ENCODE results near the gene PCDH15.
"Not testable (repeated sequence)": the region's sequence is repeated elsewhere in the genome, so short reads cannot be mapped to it uniquely, and the experiment has no call there.

The PCDH15 gene

GRCh38 chr10:54531296-54531695 is 269.7 kb downstream of the PCDH15 start:
- TF ChIP-seq CTCF (conservative IDR thresholded peaks at IDR 0.05; ENCODE audit: low read depth, low read length): no peak
- H3K4me3 ChIP-seq (ENCODE audit: low read length): no peak overlapping the region
- DNase-seq (ENCODE audit: low read depth): no peak

GRCh38 chr10:54530299-54530698 is 270.7 kb downstream of the PCDH15 start:
- no peak overlapping the region for H3K4me3 ChIP-seq (ENCODE audit: low read length)
- DNase-seq (ENCODE audit: low read depth): no peak
- TF ChIP-seq CTCF (conservative IDR thresholded peaks at IDR 0.05; ENCODE audit: low read depth, low read length): no peak

GRCh38 chr10:54525816-54526215 is 275.2 kb downstream of the PCDH15 start:
- TF ChIP-seq CTCF (conservative IDR thresholded peaks at IDR 0.05; ENCODE audit: low read depth, low read length): no peak
- no peak overlapping the region for H3K4me3 ChIP-seq (ENCODE audit: low read length)
- no peak for DNase-seq (ENCODE audit: low read depth)

- H3K4me3 ChIP-seq (ENCODE audit: low read length); DNase-seq (ENCODE audit: low read depth): not testable (repeated sequence)
Observed at GRCh38 chr10:54515244-54515643, 285.8 kb downstream of the PCDH15 start.

DNA sequence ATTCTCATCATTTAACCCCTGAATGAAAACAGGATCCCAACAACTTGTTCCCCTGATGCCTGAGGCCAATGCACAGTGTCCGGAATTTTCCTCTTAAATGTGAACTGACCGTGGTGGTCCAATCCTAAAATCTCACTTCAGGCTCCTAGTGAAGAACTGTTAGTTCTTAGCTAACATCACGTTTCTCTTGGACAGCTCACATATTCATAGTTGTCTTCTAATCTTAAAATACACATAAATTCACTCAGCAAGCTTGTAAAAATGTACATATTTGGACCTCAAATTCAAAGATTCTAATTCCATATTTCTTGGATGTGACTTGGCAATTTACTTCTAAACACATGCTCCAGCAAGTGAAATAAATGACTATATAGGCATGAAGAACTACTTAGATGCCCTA is 297.2 kb downstream of the PCDH15 start:
- no peak for DNase-seq (ENCODE audit: low read depth)
- H3K4me3 ChIP-seq (ENCODE audit: low read length): no peak overlapping the region
- TF ChIP-seq CTCF (conservative IDR thresholded peaks at IDR 0.05; ENCODE audit: low read depth, low read length): no peak

DNA sequence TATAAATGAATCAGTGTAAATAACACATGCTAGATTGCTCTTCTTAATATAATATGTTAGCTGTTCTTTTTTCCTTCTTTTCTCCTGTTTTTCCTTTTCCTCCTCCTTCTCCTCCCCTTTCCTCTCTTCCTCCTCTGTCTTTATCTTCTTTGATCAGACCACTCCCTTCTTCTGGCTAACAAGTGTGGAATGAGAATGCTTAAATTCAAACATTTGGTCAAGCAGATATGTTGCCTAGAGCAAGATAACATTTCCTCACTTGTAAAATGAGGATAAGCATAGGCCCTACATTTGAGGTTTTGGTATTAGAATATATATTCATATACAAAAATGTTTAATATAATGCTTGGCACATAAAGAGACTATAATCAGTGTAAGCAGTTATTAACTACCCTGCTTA is 299.1 kb downstream of the PCDH15 start:
- no peak for DNase-seq (ENCODE audit: low read depth)
- no peak for TF ChIP-seq CTCF (conservative IDR thresholded peaks at IDR 0.05; ENCODE audit: low read depth, low read length)
- H3K4me3 ChIP-seq (ENCODE audit: low read length): no peak overlapping the region

DNA sequence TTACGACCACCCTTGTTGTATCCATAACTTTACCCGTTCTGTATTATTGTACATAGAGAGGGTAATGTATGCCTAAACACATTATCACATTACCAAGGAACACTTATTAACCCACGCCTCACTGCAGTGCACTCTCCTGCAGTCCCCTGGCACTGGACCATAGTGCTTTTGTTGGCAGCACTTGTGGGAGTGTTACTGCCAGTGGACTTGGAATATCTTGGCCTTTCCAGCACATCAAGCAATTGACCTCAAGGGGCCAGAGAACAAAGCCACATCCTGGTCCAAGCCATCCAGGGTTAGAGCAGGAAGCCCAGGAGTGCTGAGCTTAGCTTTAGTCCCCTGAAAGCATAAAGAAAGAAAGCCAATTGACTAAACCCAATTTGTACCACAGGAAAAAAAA is 304.2 kb downstream of the PCDH15 start:
- DNase-seq (ENCODE audit: low read depth): no peak
- no peak overlapping the region for H3K4me3 ChIP-seq (ENCODE audit: low read length)
- TF ChIP-seq CTCF (conservative IDR thresholded peaks at IDR 0.05; ENCODE audit: low read depth, low read length): no peak

- no peak for DNase-seq (ENCODE audit: low read depth)
- TF ChIP-seq CTCF (conservative IDR thresholded peaks at IDR 0.05; ENCODE audit: low read depth, low read length): no peak
- no peak overlapping the region for H3K4me3 ChIP-seq (ENCODE audit: low read length)
Observed at GRCh38 chr10:54487743-54488142, 313.3 kb downstream of the PCDH15 start.
